GM13977 (cell line): ENCODE measurements around the gene PTPRM.

ENCODE experiments used
- DNase-seq: peaks from one replicate; pipeline ENCODE4 v3.0.0; 2012; ENCODE audit warnings: low spot score
- in situ Hi-C: fragments of 300-500 bp; cut with MboI; formaldehyde crosslinking; loops from one replicate; pipeline ENCODE4 v1.12.0; 2022; ENCODE audit warnings: low sequenced_read_pairs, low pct_unique_long_range_greater_than_20kb, mixed read lengths, inconsistent platforms; ENCODE audit not compliant: unreplicated experiment
- TF ChIP-seq, protein P1 (sequence below): IDR thresholded peaks from 2 replicates; pipeline ENCODE4 v1.5.1; 2012; ENCODE audit warnings: mild to moderate bottlenecking, control low read depth; ENCODE audit not compliant: insufficient read depth; ENCODE audit errors: extremely low read depth, missing control alignments

The PTPRM gene

GRCh38 chr18:7726522-7726921 lies 159.4 kb downstream of the PTPRM start:
- in situ Hi-C loops = no loop called here
- TF ChIP-seq, protein P1, sequence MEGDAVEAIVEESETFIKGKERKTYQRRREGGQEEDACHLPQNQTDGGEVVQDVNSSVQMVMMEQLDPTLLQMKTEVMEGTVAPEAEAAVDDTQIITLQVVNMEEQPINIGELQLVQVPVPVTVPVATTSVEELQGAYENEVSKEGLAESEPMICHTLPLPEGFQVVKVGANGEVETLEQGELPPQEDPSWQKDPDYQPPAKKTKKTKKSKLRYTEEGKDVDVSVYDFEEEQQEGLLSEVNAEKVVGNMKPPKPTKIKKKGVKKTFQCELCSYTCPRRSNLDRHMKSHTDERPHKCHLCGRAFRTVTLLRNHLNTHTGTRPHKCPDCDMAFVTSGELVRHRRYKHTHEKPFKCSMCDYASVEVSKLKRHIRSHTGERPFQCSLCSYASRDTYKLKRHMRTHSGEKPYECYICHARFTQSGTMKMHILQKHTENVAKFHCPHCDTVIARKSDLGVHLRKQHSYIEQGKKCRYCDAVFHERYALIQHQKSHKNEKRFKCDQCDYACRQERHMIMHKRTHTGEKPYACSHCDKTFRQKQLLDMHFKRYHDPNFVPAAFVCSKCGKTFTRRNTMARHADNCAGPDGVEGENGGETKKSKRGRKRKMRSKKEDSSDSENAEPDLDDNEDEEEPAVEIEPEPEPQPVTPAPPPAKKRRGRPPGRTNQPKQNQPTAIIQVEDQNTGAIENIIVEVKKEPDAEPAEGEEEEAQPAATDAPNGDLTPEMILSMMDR = no peak
- no peak for DNase-seq

DNA sequence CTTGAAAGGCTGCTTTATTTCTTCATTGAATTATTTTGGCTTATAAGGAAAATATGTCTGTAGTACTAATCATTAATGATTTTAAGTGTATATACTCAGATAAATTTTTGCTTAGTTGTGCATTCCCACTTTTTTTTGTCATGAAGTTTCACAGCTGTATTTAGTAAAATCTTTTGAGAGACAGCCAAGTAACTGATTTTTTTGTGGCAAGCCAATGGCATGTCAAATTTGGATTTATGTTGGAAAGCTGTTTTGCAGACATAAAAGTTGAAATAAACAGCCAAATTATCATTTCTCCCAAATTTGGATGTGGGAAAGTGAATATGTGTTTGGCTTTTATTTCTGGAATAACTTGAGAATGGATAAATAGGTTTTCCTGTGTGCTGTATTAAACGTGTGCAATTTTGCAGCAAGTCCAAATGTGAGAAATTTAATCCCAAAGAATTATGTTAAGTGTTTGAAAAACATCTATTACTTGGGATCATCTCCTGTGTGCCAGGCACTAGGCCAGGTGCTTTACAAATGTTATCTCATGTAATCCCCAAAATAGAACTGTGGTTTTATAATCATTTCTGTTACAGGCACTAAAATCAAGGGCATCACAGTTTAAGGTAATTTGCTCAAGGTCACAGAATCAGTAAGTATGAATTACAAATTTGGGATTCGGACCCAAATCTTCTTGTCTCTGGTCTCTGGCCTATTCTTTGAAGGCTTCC lies 160.4 kb downstream of the PTPRM start:
- in situ Hi-C loops = no loop called here
- TF ChIP-seq, protein P1 = no peak
- no peak for DNase-seq

GRCh38 chr18:7728297-7728696 lies 161.2 kb downstream of the PTPRM start:
- in situ Hi-C loops = no loop called here
- no peak for DNase-seq
- TF ChIP-seq, protein P1 = no peak

GRCh38 chr18:7729868-7730267 lies 162.8 kb downstream of the PTPRM start:
- TF ChIP-seq, protein P1 = no peak
- in situ Hi-C loops = no loop called here

GRCh38 chr18:7730682-7731081 lies 163.6 kb downstream of the PTPRM start:
- in situ Hi-C loops = no loop called here
- TF ChIP-seq, protein P1 = no peak
- no peak for DNase-seq

More at GRCh38 chr18:7729868-7730267, 162.8 kb downstream of the PTPRM start:
- no peak for DNase-seq

GRCh38 chr18:7733642-7734041 lies 166.5 kb downstream of the PTPRM start:
- no peak for DNase-seq
- in situ Hi-C loops = no loop called here
- TF ChIP-seq, protein P1 = no peak
